M059J (cell line): ENCODE measurements around the gene USP14. TPM values are rescaled to one million over a fixed set of nuclear protein-coding genes. Genes with fewer than 3 reads are reported as not detected.

Experiments used
- DNase-seq: peaks from one replicate; pipeline ENCODE4 v3.0.0-alpha.2; 2012; ENCODE audit warnings: low read depth
- total RNA-seq: library from RNA; depleted of rRNA; stranded (reverse); fragments of >200 nt; shearing (Covaris generic); gene quantifications from 2 replicates; pipeline ENCODE4 v1.2.3, GENCODE V29; 2014; rRNA removed

Gene USP14
- total RNA-seq, 1 experiment from 2014 or later: 42.3 TPM

- no peak for DNase-seq
Measured at GRCh38 chr18:227902-228301, 69.5 kb downstream of the USP14 start.

- DNase-seq: no peak
Measured at GRCh38 chr18:228586-228985, 70.2 kb downstream of the USP14 start.

- no peak for DNase-seq
Measured at GRCh38 chr18:231563-231962, 73.2 kb downstream of the USP14 start.

- no peak for DNase-seq
Measured at GRCh38 chr18:240175-240574, 81.8 kb downstream of the USP14 start.

- DNase-seq: no peak
Measured at GRCh38 chr18:245282-245847, 87.0 kb downstream of the USP14 start.

GRCh38 chr18:248053-248452, 89.7 kb downstream of the USP14 start:
- no peak for DNase-seq

- DNase-seq: peak; percentile 43
Measured at GRCh38 chr18:250685-251084, 92.3 kb downstream of the USP14 start.

- no peak for DNase-seq
Measured at GRCh38 chr18:251572-251971, 93.2 kb downstream of the USP14 start.

- no peak for DNase-seq
Measured at GRCh38 chr18:253121-253520, 94.8 kb downstream of the USP14 start.

GRCh38 chr18:255171-255570, 96.8 kb downstream of the USP14 start:
- no peak for DNase-seq

- no peak for DNase-seq
Measured at GRCh38 chr18:260547-260946, 102.2 kb downstream of the USP14 start.

- DNase-seq: no peak
Measured at GRCh38 chr18:261398-262073, 103.2 kb downstream of the USP14 start.

Other genes with a start within 250 kb of the USP14 start
- not detected in 2 replicates for gene TUBB8B, start 108.9 kb upstream of the USP14 start, total RNA-seq
- gene THOC1, start 109.5 kb downstream of the USP14 start, total RNA-seq: 31.8 and 38.9 TPM in 2 replicates